ENCODE results near the gene MCF2L2.

Gene MCF2L2

GRCh38 chr3:183378951-183379350 is 49.5 kb downstream of the MCF2L2 start:
- H3K79me2 ChIP-seq (ENCODE audit: insufficient read depth, low read depth), result no peaks in the 10 kb centered on the region
- H4K20me1 ChIP-seq (ENCODE audit: insufficient read depth), result no peaks in the 10 kb centered on the region
- no peaks in the 10 kb centered on the region for H3K27me3 ChIP-seq (ENCODE audit: insufficient read depth, low read depth)
- no peaks in the 10 kb centered on the region for H3K36me3 ChIP-seq (ENCODE audit: insufficient read depth)
- H3K4me3 ChIP-seq (IDR thresholded peaks at IDR 0.05; ENCODE audit: insufficient read depth, low read depth, low read length), result no peak overlapping the region
- H3K27ac ChIP-seq, result no peak overlapping the region
- no peaks in the 10 kb centered on the region for H3K4me1 ChIP-seq (ENCODE audit: low read depth, poor library complexity, severe bottlenecking)
- H2AFZ ChIP-seq (ENCODE audit: low read depth), result no peak overlapping the region
- no peak overlapping the region for H3K4me2 ChIP-seq
- no peak overlapping the region for H3K9ac ChIP-seq
- TF ChIP-seq, protein P1, sequence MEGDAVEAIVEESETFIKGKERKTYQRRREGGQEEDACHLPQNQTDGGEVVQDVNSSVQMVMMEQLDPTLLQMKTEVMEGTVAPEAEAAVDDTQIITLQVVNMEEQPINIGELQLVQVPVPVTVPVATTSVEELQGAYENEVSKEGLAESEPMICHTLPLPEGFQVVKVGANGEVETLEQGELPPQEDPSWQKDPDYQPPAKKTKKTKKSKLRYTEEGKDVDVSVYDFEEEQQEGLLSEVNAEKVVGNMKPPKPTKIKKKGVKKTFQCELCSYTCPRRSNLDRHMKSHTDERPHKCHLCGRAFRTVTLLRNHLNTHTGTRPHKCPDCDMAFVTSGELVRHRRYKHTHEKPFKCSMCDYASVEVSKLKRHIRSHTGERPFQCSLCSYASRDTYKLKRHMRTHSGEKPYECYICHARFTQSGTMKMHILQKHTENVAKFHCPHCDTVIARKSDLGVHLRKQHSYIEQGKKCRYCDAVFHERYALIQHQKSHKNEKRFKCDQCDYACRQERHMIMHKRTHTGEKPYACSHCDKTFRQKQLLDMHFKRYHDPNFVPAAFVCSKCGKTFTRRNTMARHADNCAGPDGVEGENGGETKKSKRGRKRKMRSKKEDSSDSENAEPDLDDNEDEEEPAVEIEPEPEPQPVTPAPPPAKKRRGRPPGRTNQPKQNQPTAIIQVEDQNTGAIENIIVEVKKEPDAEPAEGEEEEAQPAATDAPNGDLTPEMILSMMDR (conservative IDR thresholded peaks at IDR 0.05; ENCODE audit: low read depth, low read length), result no peak

GRCh38 chr3:183378545-183378944 is 49.9 kb downstream of the MCF2L2 start:
- Histone ChIP-seq H3K9ac (no peak overlapping the region), H3K4me1 (ENCODE audit: low read depth, poor library complexity, severe bottlenecking) (no peaks in the 10 kb centered on the region), H2AFZ (ENCODE audit: low read depth) (no peak overlapping the region), H3K27ac (no peak overlapping the region), H4K20me1 (ENCODE audit: insufficient read depth) (no peaks in the 10 kb centered on the region), H3K4me3 (IDR thresholded peaks at IDR 0.05; ENCODE audit: insufficient read depth, low read depth, low read length) (no peak overlapping the region), H3K79me2 (ENCODE audit: insufficient read depth, low read depth) (no peaks in the 10 kb centered on the region), H3K27me3 (ENCODE audit: insufficient read depth, low read depth) (no peaks in the 10 kb centered on the region), H3K4me2 (no peak overlapping the region), H3K36me3 (ENCODE audit: insufficient read depth) (no peaks in the 10 kb centered on the region)
- TF ChIP-seq, protein P1 (conservative IDR thresholded peaks at IDR 0.05; ENCODE audit: low read depth, low read length), result no peak

DNA sequence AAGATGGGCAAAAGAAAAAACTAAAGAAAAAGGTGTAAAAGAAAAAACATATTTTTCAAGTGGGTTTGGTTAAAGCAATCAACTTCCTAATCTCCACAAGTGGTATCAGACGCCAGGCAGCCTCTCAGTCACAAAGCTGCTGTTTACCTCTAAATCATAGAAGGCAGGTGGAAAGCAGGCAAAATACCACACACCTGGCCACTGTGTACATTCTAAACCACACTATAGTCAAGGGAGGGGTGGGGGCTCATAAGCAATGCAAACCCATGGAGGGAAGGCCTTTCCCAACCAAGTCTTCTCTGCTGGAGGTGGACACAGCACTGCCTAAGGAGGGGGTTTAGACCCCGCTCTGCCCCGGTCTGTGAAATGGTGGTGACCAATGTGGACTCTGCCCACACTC is 50.4 kb downstream of the MCF2L2 start:
- no peaks in the 10 kb centered on the region for H3K4me1 ChIP-seq (ENCODE audit: low read depth, poor library complexity, severe bottlenecking)
- H4K20me1 ChIP-seq (ENCODE audit: insufficient read depth), result no peaks in the 10 kb centered on the region
- H3K27ac ChIP-seq, result no peak overlapping the region
- H2AFZ ChIP-seq (ENCODE audit: low read depth), result no peak overlapping the region
- H3K27me3 ChIP-seq (ENCODE audit: insufficient read depth, low read depth), result no peaks in the 10 kb centered on the region
- H3K36me3 ChIP-seq (ENCODE audit: insufficient read depth), result no peaks in the 10 kb centered on the region
- H3K79me2 ChIP-seq (ENCODE audit: insufficient read depth, low read depth), result no peaks in the 10 kb centered on the region
- TF ChIP-seq, protein P1 (conservative IDR thresholded peaks at IDR 0.05; ENCODE audit: low read depth, low read length), result no peak
- no peak overlapping the region for H3K9ac ChIP-seq
- no peak overlapping the region for H3K4me3 ChIP-seq (IDR thresholded peaks at IDR 0.05; ENCODE audit: insufficient read depth, low read depth, low read length)
- no peak overlapping the region for H3K4me2 ChIP-seq

DNA sequence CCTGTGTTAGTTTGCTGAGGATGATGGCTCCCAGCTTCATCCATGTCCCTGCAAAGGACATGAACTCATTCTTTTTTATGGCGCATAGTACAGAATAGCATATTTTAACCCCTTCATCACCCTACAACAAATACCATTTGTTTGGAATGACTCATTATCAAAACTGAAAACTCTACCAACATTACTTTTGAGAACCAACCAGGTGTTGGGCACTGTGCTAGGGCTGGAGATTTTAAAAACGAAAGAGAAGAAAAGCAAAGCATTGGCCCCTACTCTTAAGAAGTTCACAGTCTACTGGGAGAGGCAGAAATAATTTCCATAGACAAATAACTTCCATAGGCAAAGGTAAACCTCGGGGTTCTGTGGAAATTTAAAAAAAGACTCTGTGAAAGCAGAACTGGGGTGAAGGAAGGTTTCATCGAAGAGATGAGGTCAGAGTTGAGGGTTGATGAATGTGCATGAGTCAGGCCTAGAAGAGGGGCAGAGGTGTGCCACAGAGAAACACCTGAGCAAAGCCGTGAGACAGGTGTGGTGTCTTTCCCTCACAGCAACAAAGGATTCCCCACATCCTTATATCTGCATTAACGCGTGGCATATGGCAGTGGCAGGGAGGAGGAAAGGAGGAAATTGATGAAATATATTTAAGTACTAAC is 51.0 kb downstream of the MCF2L2 start:
- H3K79me2 ChIP-seq (ENCODE audit: insufficient read depth, low read depth), result no peaks in the 10 kb centered on the region
- TF ChIP-seq, protein P1 (conservative IDR thresholded peaks at IDR 0.05; ENCODE audit: low read depth, low read length), result no peak
- no peaks in the 10 kb centered on the region for H4K20me1 ChIP-seq (ENCODE audit: insufficient read depth)
- H2AFZ ChIP-seq (ENCODE audit: low read depth), result no peak overlapping the region
- H3K4me3 ChIP-seq (IDR thresholded peaks at IDR 0.05; ENCODE audit: insufficient read depth, low read depth, low read length), result no peak overlapping the region
- no peaks in the 10 kb centered on the region for H3K4me1 ChIP-seq (ENCODE audit: low read depth, poor library complexity, severe bottlenecking)
- no peaks in the 10 kb centered on the region for H3K36me3 ChIP-seq (ENCODE audit: insufficient read depth)
- H3K9ac ChIP-seq, result no peak overlapping the region
- no peak overlapping the region for H3K4me2 ChIP-seq
- no peaks in the 10 kb centered on the region for H3K27me3 ChIP-seq (ENCODE audit: insufficient read depth, low read depth)
- no peak overlapping the region for H3K27ac ChIP-seq
